WTC11 (cell line): ENCODE measurements around the gene RPS27A. TPM values are rescaled to one million over a fixed set of nuclear protein-coding genes. Genes with fewer than 3 reads are reported as not detected.

Experiments
- ATAC-seq: fragments of 200-7000 bp; cut with Tn5 transposase; 2 replicates; pipeline ENCODE4 v1.10.0; 2021; ENCODE audit warnings: mild to moderate bottlenecking, moderate library complexity
- CTCF ChIA-PET: fragments of 300-600 bp; sonication (Branson Sonifier 250); formaldehyde crosslinking; loops from one replicate; lab custom pipeline; 2021; ENCODE audit warnings: antibody characterized with exemption; lab: Charles Lee
- POLR2A ChIA-PET: fragments of 350-600 bp; sonication (Branson Sonifier 250); formaldehyde crosslinking; loops from one replicate; lab custom pipeline; 2021; ENCODE audit warnings: antibody characterized with exemption; lab: Charles Lee
- DNase-seq: peaks from one replicate; pipeline ENCODE4 v3.0.0; 2021; ENCODE audit warnings: low spot score
- H3K27ac Mint-ChIP-seq: 2 replicates; pipeline ENCODE4 v1.8.0; 2021; ENCODE audit warnings: mixed read lengths
- H3K27me3 Mint-ChIP-seq: 2 replicates; pipeline ENCODE4 v1.8.0; 2021; ENCODE audit warnings: low read depth, mild to moderate bottlenecking, moderate library complexity, mixed read lengths
- H3K36me3 Mint-ChIP-seq: 2 replicates; pipeline ENCODE4 v1.8.0; 2021; ENCODE audit warnings: mixed read lengths
- H3K4me1 Mint-ChIP-seq: 2 replicates; pipeline ENCODE4 v1.8.0; 2022; ENCODE audit warnings: mixed read lengths
- H3K4me3 Mint-ChIP-seq: 2 replicates; pipeline ENCODE4 v1.8.0; 2021; ENCODE audit warnings: mild to moderate bottlenecking, moderate library complexity, mixed read lengths
- H3K9me3 Mint-ChIP-seq: 2 replicates; pipeline ENCODE4 v1.8.0; 2021; ENCODE audit warnings: mixed read lengths
- AR ChIP-seq: fragments of 250-450 bp; sonication (Bioruptor Pico); IDR thresholded peaks from 2 replicates; pipeline ENCODE4 v1.9.0; 2021; ENCODE audit warnings: mild to moderate bottlenecking
- ARID4B ChIP-seq: sonication (generic); formaldehyde crosslinking; IDR thresholded peaks from 2 replicates; pipeline ENCODE4 v1.8.0; 2023; ENCODE audit warnings: missing genetic modification reagents, mild to moderate bottlenecking, borderline replicate concordance
- CBFB ChIP-seq: sonication (generic); formaldehyde crosslinking; IDR thresholded peaks from 2 replicates; pipeline ENCODE4 v1.8.1; 2022; ENCODE audit warnings: mild to moderate bottlenecking, low read depth, missing genetic modification reagents
- ELF4 ChIP-seq: sonication (generic); formaldehyde crosslinking; IDR thresholded peaks from 2 replicates; pipeline ENCODE4 v1.8.1; 2022; ENCODE audit warnings: low read depth, mild to moderate bottlenecking, moderate library complexity, missing genetic modification reagents
- EMX1 ChIP-seq: fragments of 250-450 bp; sonication (Bioruptor Pico); IDR thresholded peaks from 2 replicates; pipeline ENCODE4 v1.8.0; 2021; ENCODE audit warnings: mild to moderate bottlenecking
- ESRRA ChIP-seq: sonication (generic); formaldehyde crosslinking; IDR thresholded peaks from 2 replicates; pipeline ENCODE4 v1.8.1; 2022; ENCODE audit warnings: mild to moderate bottlenecking, missing genetic modification reagents, borderline replicate concordance
- FOXP4 ChIP-seq: sonication (generic); formaldehyde crosslinking; IDR thresholded peaks from 2 replicates; pipeline ENCODE4 v1.8.0; 2022; ENCODE audit warnings: mild to moderate bottlenecking, missing genetic modification reagents
- GRHL2 ChIP-seq: fragments of 250-450 bp; sonication (Bioruptor Pico); IDR thresholded peaks from 2 replicates; pipeline ENCODE4 v1.8.0; 2022; ENCODE audit warnings: mild to moderate bottlenecking, moderate library complexity; ENCODE audit not compliant: insufficient replicate concordance, severe bottlenecking
- MAX ChIP-seq: sonication (generic); formaldehyde crosslinking; IDR thresholded peaks from 2 replicates; pipeline ENCODE4 v1.8.0; 2022; ENCODE audit warnings: mild to moderate bottlenecking, missing genetic modification reagents
- NFE2L1 ChIP-seq: sonication (generic); formaldehyde crosslinking; IDR thresholded peaks from 2 replicates; pipeline ENCODE4 v1.8.1; 2023; ENCODE audit warnings: missing genetic modification reagents
- PRRX2 ChIP-seq: fragments of 250-450 bp; sonication (Bioruptor Pico); IDR thresholded peaks from 2 replicates; pipeline ENCODE4 v1.8.0; 2021; ENCODE audit warnings: mild to moderate bottlenecking
- SMAD4 ChIP-seq: sonication (generic); formaldehyde crosslinking; IDR thresholded peaks from 2 replicates; pipeline ENCODE4 v1.8.0; 2022; ENCODE audit warnings: mild to moderate bottlenecking, missing genetic modification reagents
- TEAD1 ChIP-seq: sonication (generic); formaldehyde crosslinking; IDR thresholded peaks from 2 replicates; pipeline ENCODE4 v1.8.0; 2022; ENCODE audit warnings: mild to moderate bottlenecking, missing genetic modification reagents
- TEAD4 ChIP-seq: sonication (generic); formaldehyde crosslinking; IDR thresholded peaks from 2 replicates; pipeline ENCODE4 v1.8.0; 2022; ENCODE audit warnings: mild to moderate bottlenecking, missing genetic modification reagents
- TP53 ChIP-seq: sonication (generic); formaldehyde crosslinking; IDR thresholded peaks from 2 replicates; pipeline ENCODE4 v1.8.1; 2023; ENCODE audit warnings: mild to moderate bottlenecking, missing genetic modification reagents
- ZBTB21 ChIP-seq: sonication (generic); formaldehyde crosslinking; IDR thresholded peaks from 2 replicates; pipeline ENCODE4 v1.8.1; 2023; ENCODE audit warnings: mild to moderate bottlenecking, missing genetic modification reagents, borderline replicate concordance
- ZBTB43 ChIP-seq: sonication (generic); formaldehyde crosslinking; IDR thresholded peaks from 2 replicates; pipeline ENCODE4 v1.8.1; 2023; ENCODE audit warnings: mild to moderate bottlenecking, missing genetic modification reagents
- ZNF121 ChIP-seq: sonication (generic); formaldehyde crosslinking; IDR thresholded peaks from 2 replicates; pipeline ENCODE4 v1.8.0; 2023; ENCODE audit warnings: missing genetic modification reagents
- ZNF232 ChIP-seq: sonication (generic); formaldehyde crosslinking; IDR thresholded peaks from 2 replicates; pipeline ENCODE4 v1.8.0; 2022; ENCODE audit warnings: mild to moderate bottlenecking, missing genetic modification reagents
- ZNF416 ChIP-seq: fragments of 250-450 bp; sonication (Bioruptor Pico); IDR thresholded peaks from 2 replicates; pipeline ENCODE4 v1.9.0; 2021; ENCODE audit warnings: mild to moderate bottlenecking, inconsistent platforms
- ZNF423 ChIP-seq: fragments of 250-450 bp; sonication (Bioruptor Pico); IDR thresholded peaks from 2 replicates; pipeline ENCODE4 v2.1.2; 2022; ENCODE audit warnings: mild to moderate bottlenecking, moderate library complexity
- total RNA-seq: library from RNA; stranded (reverse); gene quantifications from 3 replicates; pipeline ENCODE4 v1.2.3, GENCODE V29; 2021

RPS27A gene
- total RNA-seq, 1 experiment from 2014 or later, result 1,424 TPM

GRCh38 chr2:55282110-55282917, 49.8 kb downstream of the RPS27A start (continued):
- peak; percentile 83; the same call in 1 of the 2 replicates for TF ChIP-seq NFE2L1 (CRISPR knock-in tag)
- TF ChIP-seq FOXP4, result peak; percentile 78
- TF ChIP-seq TP53 (CRISPR knock-in tag), result 0 out of 2 replicates have a peak, but pooled peaks have one; percentile 52
- no peak for TF ChIP-seq ELF4
- no peak for TF ChIP-seq TEAD4
- TF ChIP-seq ZNF423, result peak; percentile 46
- peak; percentile 75; the same call in 1 of the 2 replicates for TF ChIP-seq ZBTB43 (CRISPR knock-in tag)
- TF ChIP-seq EMX1 (CRISPR knock-in tag), result peak; percentile 59; the same call in 1 of the 2 replicates
- peak; percentile 89 for TF ChIP-seq ZNF121 (CRISPR knock-in tag)
- 0 out of 2 replicates have a peak, but pooled peaks have one; percentile 51 for TF ChIP-seq SMAD4 (CRISPR knock-in tag)
- peak; percentile 38; the same call in 1 of the 2 replicates for TF ChIP-seq ZNF416
- peak; percentile 88; the same call in 1 of the 2 replicates for TF ChIP-seq ARID4B
- TF ChIP-seq CBFB (CRISPR knock-in tag), result no peak; the same call in 1 of the 2 replicates
- TF ChIP-seq AR (CRISPR knock-in tag), result no peak
- 0 out of 2 replicates have a peak, but pooled peaks have one; percentile 36 for TF ChIP-seq PRRX2 (CRISPR knock-in tag)

- peaks cover 8% of the 10 kb centered on the region for H3K36me3 Mint-ChIP-seq
- ATAC-seq (no peak), DNase-seq (no peak)
- ChIA-PET POLR2A (no interaction called here), CTCF (no interaction called here)
- no peaks in the 10 kb centered on the region for H3K9me3 Mint-ChIP-seq
- H3K4me3 Mint-ChIP-seq, result peak overlapping the region; percentile 85
- H3K4me1 Mint-ChIP-seq, result peaks cover 46% of the 10 kb centered on the region
- TF ChIP-seq ESRRA (CRISPR knock-in tag) (no peak), TEAD1 (CRISPR knock-in tag) (no peak), ZNF232 (no peak), MAX (CRISPR knock-in tag) (no peak), GRHL2 (no peak), ZBTB21 (CRISPR knock-in tag) (no peak)
- H3K27me3 Mint-ChIP-seq, result no peaks in the 10 kb centered on the region
- H3K27ac Mint-ChIP-seq, result no peak overlapping the region
Measured at GRCh38 chr2:55283083-55283482, 50.6 kb downstream of the RPS27A start.
